DMS153 (cell line): ENCODE data around the gene AMD1.

Source experiments
- DNase-seq: peaks from one replicate; lab custom pipeline; 2025; lab: John Stamatoyannopoulos, UW

The AMD1 gene

GRCh38 chr6:110938171-110938570 lies 63.6 kb downstream of the AMD1 start:
- no peak for DNase-seq

- no peak for DNase-seq
These were observed 65.0 kb downstream of the AMD1 start for GRCh38 chr6:110939429-110940200.

DNA sequence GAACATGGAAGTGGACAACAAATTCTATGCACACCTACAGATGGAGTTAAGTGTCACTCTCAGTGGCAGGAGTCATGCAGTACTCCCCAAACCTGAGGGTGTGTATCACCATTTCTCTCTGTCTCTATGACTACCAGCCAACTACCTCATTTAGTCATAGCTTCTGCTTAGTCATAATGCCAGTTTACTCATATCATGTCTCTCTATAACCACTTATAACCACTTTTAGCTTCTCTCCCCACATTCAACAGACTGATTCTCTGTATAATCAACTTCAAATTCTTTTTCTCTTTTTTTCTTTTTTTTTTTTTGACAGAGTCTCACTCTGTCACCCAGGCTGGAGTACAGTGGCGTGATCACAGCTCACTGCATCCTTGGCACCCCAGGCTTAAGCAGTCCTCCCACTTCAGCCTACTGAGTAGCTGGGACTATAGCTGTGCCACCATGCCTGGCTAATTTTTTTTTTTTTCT lies 70.1 kb downstream of the AMD1 start:
- DNase-seq: no peak
